Measurements from ENCODE around the gene ZSCAN5B. TPM values are rescaled to one million over a fixed set of nuclear protein-coding genes. Genes with fewer than 3 reads are reported as not detected.

The ZSCAN5B gene
- total and polyA plus RNA-seq, 7 donors = 0.06 to 0.60 TPM; not detected in 5

GRCh38 chr19:56147307-56147706 is 50.3 kb downstream of the ZSCAN5B start:
- Histone ChIP-seq H3K27me3 (no peaks in the 10 kb centered on the region), H3K4me3 (no peak overlapping the region), H3K27ac (no peak overlapping the region), H3K9me3 (no peaks in the 10 kb centered on the region), H3K36me3 (peaks cover 0 to 33% (median 13%) of the 10 kb centered on the region in 4 donors), H3K4me1 (peaks cover 0 to 13% (median 10%) of the 10 kb centered on the region in 4 donors)
- TF ChIP-seq POLR2A (IDR thresholded peaks at IDR 0.05) = no peak
- TF ChIP-seq POLR2AphosphoS5 (IDR thresholded peaks at IDR 0.05) = no peak
- no peak for TF ChIP-seq EP300 (IDR thresholded peaks at IDR 0.05)
- no peak for TF ChIP-seq CTCF (IDR thresholded peaks at IDR 0.05)
- WGBS, 2 donors = 94 to 96% methylated on average over 22 of the region's 22 CpGs
- intact Hi-C loops (cut with DNase I) = no loop called here
- no peak for DNase-seq

- H3K27me3 ChIP-seq = no peaks in the 10 kb centered on the region
- WGBS, 2 donors = 96 to 98% methylated on average over 31 of the region's 31 CpGs
- H3K27ac ChIP-seq = no peak overlapping the region
- DNase-seq = no peak
- peaks cover 0 to 13% (median 13%) of the 10 kb centered on the region in 4 donors for H3K4me1 ChIP-seq
- no peak for TF ChIP-seq EP300 (IDR thresholded peaks at IDR 0.05)
- TF ChIP-seq CTCF (IDR thresholded peaks at IDR 0.05) = no peak
- TF ChIP-seq POLR2AphosphoS5 (IDR thresholded peaks at IDR 0.05) = no peak
- no peak for TF ChIP-seq POLR2A (IDR thresholded peaks at IDR 0.05)
- no peaks in the 10 kb centered on the region for H3K9me3 ChIP-seq
- peaks cover 0 to 33% (median 13%) of the 10 kb centered on the region in 4 donors for H3K36me3 ChIP-seq
- intact Hi-C loops (cut with DNase I) = no loop called here
- no peak overlapping the region for H3K4me3 ChIP-seq
Measured at GRCh38 chr19:56146904-56147303, 50.7 kb downstream of the ZSCAN5B start.

GRCh38 chr19:56145698-56146097 is 51.9 kb downstream of the ZSCAN5B start:
- peaks cover 0 to 33% (median 13%) of the 10 kb centered on the region in 4 donors for H3K36me3 ChIP-seq
- H3K27ac ChIP-seq = no peak overlapping the region
- intact Hi-C loops (cut with DNase I) = no loop called here
- 94% methylated on average over 10 of the region's 10 CpGs for WGBS, 2 donors
- no peak for TF ChIP-seq CTCF (IDR thresholded peaks at IDR 0.05)
- TF ChIP-seq POLR2A (IDR thresholded peaks at IDR 0.05) = no peak
- no peak for TF ChIP-seq EP300 (IDR thresholded peaks at IDR 0.05)
- no peak for TF ChIP-seq POLR2AphosphoS5 (IDR thresholded peaks at IDR 0.05)
- no peak overlapping the region for H3K4me3 ChIP-seq
- peaks cover 0 to 17% (median 14%) of the 10 kb centered on the region in 4 donors for H3K4me1 ChIP-seq
- DNase-seq = no peak
- H3K9me3 ChIP-seq = no peaks in the 10 kb centered on the region
- no peaks in the 10 kb centered on the region for H3K27me3 ChIP-seq

- no peak overlapping the region for H3K27ac ChIP-seq
- intact Hi-C loops (cut with DNase I) = loop anchor here (5.0 kb wide), 1 partner anchor 167 kb away; the partner anchor contains the start of gene ZSCAN5A
- H3K27me3 ChIP-seq = no peaks in the 10 kb centered on the region
- H3K36me3 ChIP-seq = peaks cover 0 to 32% (median 13%) of the 10 kb centered on the region in 4 donors
- no peak for DNase-seq
- H3K9me3 ChIP-seq = no peaks in the 10 kb centered on the region
- no peak for TF ChIP-seq POLR2A (IDR thresholded peaks at IDR 0.05)
- H3K4me3 ChIP-seq = no peak overlapping the region
- H3K4me1 ChIP-seq = peaks cover 0 to 23% (median 19%) of the 10 kb centered on the region in 4 donors
- WGBS, 2 donors = 92 to 94% methylated on average over 12 of the region's 12 CpGs
Measured at GRCh38 chr19:56144831-56145230, 52.8 kb downstream of the ZSCAN5B start.

- H3K4me3 ChIP-seq = no peak overlapping the region
- H3K9me3 ChIP-seq = no peaks in the 10 kb centered on the region
- DNase-seq = no peak
- H3K27me3 ChIP-seq = no peaks in the 10 kb centered on the region
- 55 to 83% methylated on average over 6 of the region's 6 CpGs for WGBS, 2 donors
- no peak for TF ChIP-seq CTCF (IDR thresholded peaks at IDR 0.05)
- TF ChIP-seq POLR2A (IDR thresholded peaks at IDR 0.05) = no peak
- TF ChIP-seq POLR2AphosphoS5 (IDR thresholded peaks at IDR 0.05) = no peak
- no peak for TF ChIP-seq EP300 (IDR thresholded peaks at IDR 0.05)
- H3K27ac ChIP-seq = no peak overlapping the region
- peaks cover 0 to 27% (median 13%) of the 10 kb centered on the region in 4 donors for H3K36me3 ChIP-seq
- peaks cover 0 to 25% (median 22%) of the 10 kb centered on the region in 4 donors for H3K4me1 ChIP-seq
- intact Hi-C loops (cut with DNase I) = loop anchor here (5.0 kb wide), 1 partner anchor 168 kb away; the partner anchor contains the start of gene ZSCAN5A
Measured at GRCh38 chr19:56144376-56144775, 53.2 kb downstream of the ZSCAN5B start.
